Measurements from ENCODE around the gene MINDY4.

- TF ChIP-seq CTCF (IDR thresholded peaks at IDR 0.05): no peak
- no peak for TF ChIP-seq POLR2A (IDR thresholded peaks at IDR 0.05)
- TF ChIP-seq POLR2AphosphoS5 (IDR thresholded peaks at IDR 0.05): no peak
Measured at GRCh38 chr7:30844483-30844874, 73.3 kb downstream of the MINDY4 start.

Measured in transverse colon (tissue), 4 donors.